Activated naive CD4-positive, alpha-beta T cell treated with anti-CD3 and anti-CD28 coated beads, Interleukin-2, amount 50 U/mL, for 72 hours (primary cell): ENCODE data around the gene MDH2. TPM values are rescaled to one million over a fixed set of nuclear protein-coding genes. Genes with fewer than 3 reads are reported as not detected.
A peak's percentile ranks its signal among the peaks of the same experiment; 100 is the strongest.
"Not testable (repeated sequence)": the region's sequence is repeated elsewhere in the genome, so short reads cannot be mapped to it uniquely, and the experiment has no call there.

Source experiments
- ATAC-seq, 2 donors: fragments of 150-1000 bp; cut with Tn5 transposase; 2 replicates each; pipeline ENCODE4 v1.10.0; 2021; ENCODE audit warnings: mild to moderate bottlenecking in 2 of 2, moderate library complexity in 2 of 2
- DNase-seq, 2 donors: peaks; one replicate each; pipeline ENCODE4 v3.0.0; 2021 to 2022; ENCODE audit warnings: low spot score in 2 of 2
- H3K27ac Mint-ChIP-seq, 2 donors: one replicate each; pipeline ENCODE4 v1.8.0; 2022; ENCODE audit warnings: mild to moderate bottlenecking in 2 of 2, mixed read lengths in 2 of 2
- H3K36me3 Mint-ChIP-seq, 2 donors: one replicate each; pipeline ENCODE4 v1.8.0; 2022; ENCODE audit warnings: mixed read lengths in 2 of 2
- H3K9me3 Mint-ChIP-seq, 2 donors: one replicate each; pipeline ENCODE4 v1.8.0; 2022; ENCODE audit warnings: mixed read lengths in 2 of 2
- total RNA-seq, 2 donors: library from RNA; stranded (reverse); gene quantifications; one replicate each; pipeline ENCODE4 v1.2.3, GENCODE V29; 2022

MDH2 gene
- total RNA-seq, 2 donors from 2014 or later, result 212 to 262 TPM

- H3K9me3 Mint-ChIP-seq, result no peaks in the 10 kb centered on the region
- ATAC-seq (no peak), DNase-seq (no peak)
- H3K27ac Mint-ChIP-seq, result no peak overlapping the region
- H3K36me3 Mint-ChIP-seq, result no peaks in the 10 kb centered on the region
Observed at GRCh38 chr7:76031964-76032363, 15.9 kb upstream of the MDH2 start.

- DNase-seq (no peak), ATAC-seq (no peak)
- Mint-ChIP-seq H3K27ac (no peak overlapping the region), H3K36me3 (no peaks in the 10 kb centered on the region), H3K9me3 (no peaks in the 10 kb centered on the region)
Observed at GRCh38 chr7:76037310-76037709, 10.6 kb upstream of the MDH2 start.

DNA sequence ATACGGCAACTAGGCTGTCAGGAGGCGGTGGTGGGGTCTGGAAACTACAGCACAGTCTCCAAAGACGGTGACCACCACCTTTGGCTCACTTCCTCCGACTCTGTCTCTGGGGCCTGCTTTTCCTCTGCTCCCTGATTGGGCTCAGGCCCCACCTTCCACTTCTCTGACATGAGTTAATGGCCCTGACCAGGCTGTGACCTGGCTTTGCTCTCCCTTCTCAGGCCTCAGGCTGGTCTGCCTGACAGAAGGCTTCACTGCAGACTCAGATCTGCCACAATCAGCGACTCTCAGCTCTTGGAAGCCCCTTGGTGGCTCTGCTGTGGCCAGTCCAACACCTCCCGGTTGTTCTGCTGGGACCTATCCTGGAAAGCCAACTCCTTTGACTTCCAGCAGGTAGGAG is 7.8 kb upstream of the MDH2 start:
- no peak overlapping the region for H3K27ac Mint-ChIP-seq
- no peaks in the 10 kb centered on the region for H3K36me3 Mint-ChIP-seq
- DNase-seq, result no peak
- ATAC-seq, result no peak
- H3K9me3 Mint-ChIP-seq, result no peaks in the 10 kb centered on the region

DNA sequence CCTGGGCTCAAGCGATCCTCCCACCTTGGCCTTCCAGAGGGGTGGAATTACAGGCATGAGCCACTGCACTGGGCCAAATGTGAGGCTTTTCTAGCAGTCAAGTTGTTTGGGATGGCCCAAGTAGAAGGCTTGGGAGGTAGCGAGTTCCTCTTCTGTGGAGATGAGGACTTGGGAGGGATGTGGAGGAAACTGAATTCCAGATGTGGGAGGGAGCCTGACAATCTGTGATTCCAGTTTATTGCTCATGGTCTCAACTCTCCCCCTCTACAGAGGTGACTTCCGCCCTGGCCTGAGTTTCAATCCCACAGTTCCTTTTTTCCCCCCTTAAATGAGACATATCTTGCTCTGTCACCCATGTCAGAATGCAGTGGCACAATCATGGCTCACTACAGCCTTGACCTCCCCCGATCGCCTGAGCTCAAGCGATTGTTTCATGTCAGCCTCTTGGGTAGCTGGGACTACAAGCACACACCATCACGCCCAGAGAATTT is 3.5 kb upstream of the MDH2 start:
- no peak overlapping the region for H3K27ac Mint-ChIP-seq
- peaks cover 0 to 4% of the 10 kb centered on the region in 2 donors for H3K9me3 Mint-ChIP-seq
- DNase-seq, result no peak
- ATAC-seq, result no peak
- peaks cover 10 to 11% of the 10 kb centered on the region in 2 donors for H3K36me3 Mint-ChIP-seq

DNA sequence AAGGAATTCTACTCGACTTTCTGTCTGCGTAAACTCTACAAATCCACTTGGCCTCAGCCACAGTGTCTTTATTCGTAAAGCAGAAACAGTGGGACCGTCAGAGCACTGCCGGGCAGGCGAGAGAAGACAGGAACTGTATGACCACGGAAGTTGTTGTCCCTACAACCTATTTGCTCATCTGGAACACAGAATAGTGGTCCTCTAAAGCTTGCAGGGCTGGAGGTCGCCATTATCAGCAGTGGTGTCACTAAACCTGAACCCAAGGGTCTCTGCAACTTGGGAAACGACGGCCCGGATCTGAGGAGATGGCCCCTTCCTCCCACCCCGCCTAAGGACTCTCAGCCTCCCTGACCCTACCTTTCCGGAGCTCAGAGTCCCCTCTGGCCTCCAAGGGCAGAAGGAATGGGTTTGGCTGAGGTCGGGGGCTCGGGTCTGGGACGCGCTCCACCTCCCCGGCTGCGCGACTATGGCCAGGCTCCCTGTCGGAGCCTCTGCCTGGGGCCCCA is 548 bp upstream of the MDH2 start:
- DNase-seq (peak in 1 of 2 donors; percentile 12), ATAC-seq (no peak)
- H3K36me3 Mint-ChIP-seq, result peaks cover 10 to 24% of the 10 kb centered on the region in 2 donors
- H3K27ac Mint-ChIP-seq, result peak overlapping the region; percentile 96 to 99
- H3K9me3 Mint-ChIP-seq, result peaks cover 0 to 5% of the 10 kb centered on the region in 2 donors

DNA sequence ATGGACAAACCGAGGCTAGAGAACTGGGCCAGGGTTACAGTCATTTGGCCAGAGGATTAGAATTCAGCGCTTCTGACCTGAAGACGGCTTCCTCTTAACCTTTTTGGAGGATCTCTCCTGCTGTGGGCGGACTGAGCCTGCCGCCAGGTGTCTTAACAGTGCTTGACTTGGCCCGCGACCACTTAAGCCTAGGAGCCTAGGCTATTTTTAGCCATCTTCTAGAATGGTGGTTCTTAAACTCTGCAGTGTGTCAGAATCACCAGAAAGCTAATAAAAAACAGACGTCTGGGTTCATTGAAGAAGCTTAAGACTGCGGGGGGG is 722 bp downstream of the MDH2 start:
- DNase-seq, result peak in 1 of 2 donors; percentile 23
- peaks cover 10 to 24% of the 10 kb centered on the region in 2 donors for H3K36me3 Mint-ChIP-seq
- H3K9me3 Mint-ChIP-seq, result peaks cover 0 to 5% of the 10 kb centered on the region in 2 donors
- peak in 1 of 2 donors; percentile 4 for ATAC-seq
- peak overlapping the region; percentile 96 to 97 for H3K27ac Mint-ChIP-seq

DNA sequence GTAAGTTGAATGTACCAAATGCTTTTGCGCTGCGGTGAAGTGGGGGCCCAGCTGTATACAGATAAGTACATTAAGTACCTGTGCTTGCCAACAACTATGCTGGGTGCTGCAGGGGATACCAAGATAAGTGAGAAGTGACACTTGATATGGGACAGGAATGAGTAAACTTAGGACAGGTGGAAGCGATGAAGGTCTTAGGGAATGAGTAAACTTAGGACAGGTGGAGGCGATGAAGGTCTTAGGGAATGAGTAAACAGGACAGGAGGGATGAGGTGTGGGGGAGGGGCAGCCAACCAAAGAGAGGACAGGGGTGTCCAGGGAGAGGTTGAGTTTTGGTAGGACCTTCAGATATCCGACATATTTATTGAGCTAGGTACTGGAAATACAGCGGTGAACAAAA is 1.4 kb downstream of the MDH2 start:
- H3K27ac Mint-ChIP-seq, result peak overlapping the region; percentile 96 to 97
- peaks cover 10 to 24% of the 10 kb centered on the region in 2 donors for H3K36me3 Mint-ChIP-seq
- no peak for ATAC-seq
- DNase-seq, result no peak
- H3K9me3 Mint-ChIP-seq, result peaks cover 0 to 5% of the 10 kb centered on the region in 2 donors

- peak overlapping the region; percentile 9 to 32 for H3K27ac Mint-ChIP-seq
- ATAC-seq (no peak), DNase-seq (no peak)
- H3K36me3 Mint-ChIP-seq, result peaks cover 10 to 24% of the 10 kb centered on the region in 2 donors
- peaks cover 0 to 5% of the 10 kb centered on the region in 2 donors for H3K9me3 Mint-ChIP-seq
Observed at GRCh38 chr7:76050545-76050944, 2.6 kb downstream of the MDH2 start.

DNA sequence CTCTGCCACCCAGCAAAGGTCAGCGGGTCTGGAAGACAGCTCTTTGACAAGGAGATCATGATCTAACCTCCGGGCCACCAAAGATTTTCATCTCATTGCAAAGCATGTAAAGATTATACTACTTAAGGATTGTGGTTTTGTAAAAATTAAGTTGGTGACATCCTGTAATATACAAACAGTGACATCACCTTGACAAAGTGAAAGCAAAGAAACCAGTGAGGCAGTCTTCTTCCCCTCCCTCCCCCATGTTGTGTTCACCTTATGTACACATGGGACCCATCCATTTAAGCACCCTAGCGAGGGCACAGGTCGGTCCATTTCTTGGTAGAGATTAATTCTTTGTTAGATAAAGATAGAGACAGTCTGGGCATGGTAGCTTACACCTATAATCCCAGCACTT is 3.9 kb downstream of the MDH2 start:
- ATAC-seq, result no peak
- Mint-ChIP-seq H3K9me3 (peaks cover 0 to 5% of the 10 kb centered on the region in 2 donors), H3K27ac (peak overlapping the region in 1 of 2 donors; percentile 75), H3K36me3 (peaks cover 10 to 24% of the 10 kb centered on the region in 2 donors)
- DNase-seq, result no peak

GRCh38 chr7:76052681-76053080 is 4.8 kb downstream of the MDH2 start:
- not testable (repeated sequence) for H3K9me3 Mint-ChIP-seq, DNase-seq, ATAC-seq
- peak overlapping the region in 1 of 2 donors; percentile 55 for H3K27ac Mint-ChIP-seq
- peaks cover 10 to 22% of the 10 kb centered on the region in 2 donors for H3K36me3 Mint-ChIP-seq

DNA sequence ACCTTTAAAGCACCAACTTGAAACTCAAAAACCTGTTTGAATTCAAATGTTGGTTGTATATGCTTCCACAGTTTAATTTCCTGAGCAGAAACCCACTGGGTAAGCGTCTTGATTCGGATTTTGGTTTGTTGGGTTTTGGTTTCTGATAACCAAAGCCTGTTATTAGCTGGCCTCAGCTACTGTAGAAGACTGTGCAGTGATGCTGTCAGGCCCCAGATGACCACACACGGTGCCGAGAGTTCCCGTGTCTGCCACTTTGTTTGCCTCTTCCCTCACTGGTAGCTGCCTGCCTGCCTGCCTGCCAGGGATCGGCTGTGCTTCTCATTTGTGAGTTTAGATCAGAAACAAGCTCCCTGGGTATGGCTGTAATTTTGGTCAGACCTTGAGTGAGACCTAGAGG is 5.6 kb downstream of the MDH2 start:
- peak overlapping the region in 1 of 2 donors; percentile 55 for H3K27ac Mint-ChIP-seq
- peaks cover 7 to 18% of the 10 kb centered on the region in 2 donors for H3K36me3 Mint-ChIP-seq
- DNase-seq (no peak), ATAC-seq (no peak)
- peaks cover 0 to 5% of the 10 kb centered on the region in 2 donors for H3K9me3 Mint-ChIP-seq

GRCh38 chr7:76054123-76055120 is 6.5 kb downstream of the MDH2 start:
- ATAC-seq, result peak in 1 of 2 donors; percentile 30
- no peak for DNase-seq
- Mint-ChIP-seq H3K27ac (peak overlapping the region in 1 of 2 donors; percentile 55), H3K36me3 (peaks cover 4 to 13% of the 10 kb centered on the region in 2 donors), H3K9me3 (peaks cover 0 to 1% of the 10 kb centered on the region in 2 donors)

GRCh38 chr7:76056241-76056640 is 8.3 kb downstream of the MDH2 start:
- Mint-ChIP-seq H3K27ac (no peak overlapping the region), H3K36me3 (peaks cover 0 to 13% of the 10 kb centered on the region in 2 donors), H3K9me3 (no peaks in the 10 kb centered on the region)
- ATAC-seq, result no peak
- DNase-seq, result no peak

- Mint-ChIP-seq H3K36me3 (peaks cover 0 to 14% of the 10 kb centered on the region in 2 donors), H3K27ac (peak overlapping the region in 1 of 2 donors; percentile 62)
Observed at GRCh38 chr7:76057103-76057812, 9.4 kb downstream of the MDH2 start.

DNA sequence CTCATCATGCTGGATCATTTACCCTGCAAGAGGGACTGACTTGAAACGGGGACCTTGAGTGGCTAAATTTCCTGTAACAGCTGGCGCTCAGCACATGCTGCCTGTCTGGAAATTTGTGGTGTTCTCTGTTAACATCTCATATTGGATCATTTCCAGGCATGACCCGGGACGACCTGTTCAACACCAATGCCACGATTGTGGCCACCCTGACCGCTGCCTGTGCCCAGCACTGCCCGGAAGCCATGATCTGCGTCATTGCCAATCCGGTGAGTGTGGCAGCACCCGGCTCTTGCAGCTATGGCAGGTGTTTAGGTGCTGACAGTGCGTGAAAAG is 9.9 kb downstream of the MDH2 start:
- peaks cover 0 to 19% of the 10 kb centered on the region in 2 donors for H3K36me3 Mint-ChIP-seq

More at GRCh38 chr7:76057103-76057812, 9.4 kb downstream of the MDH2 start:
- no peak for DNase-seq
- no peak for ATAC-seq
- H3K9me3 Mint-ChIP-seq, result no peaks in the 10 kb centered on the region

GRCh38 chr7:76058745-76059144 is 10.8 kb downstream of the MDH2 start:
- not testable (repeated sequence) for H3K9me3 Mint-ChIP-seq, H3K27ac Mint-ChIP-seq, ATAC-seq, DNase-seq
- H3K36me3 Mint-ChIP-seq, result peaks cover 0 to 23% of the 10 kb centered on the region in 2 donors

More for the DNA sequence above, 9.9 kb downstream of the MDH2 start:
- DNase-seq (no peak), ATAC-seq (no peak)
- H3K27ac Mint-ChIP-seq, result peak overlapping the region in 1 of 2 donors; percentile 62
- H3K9me3 Mint-ChIP-seq, result no peaks in the 10 kb centered on the region

DNA sequence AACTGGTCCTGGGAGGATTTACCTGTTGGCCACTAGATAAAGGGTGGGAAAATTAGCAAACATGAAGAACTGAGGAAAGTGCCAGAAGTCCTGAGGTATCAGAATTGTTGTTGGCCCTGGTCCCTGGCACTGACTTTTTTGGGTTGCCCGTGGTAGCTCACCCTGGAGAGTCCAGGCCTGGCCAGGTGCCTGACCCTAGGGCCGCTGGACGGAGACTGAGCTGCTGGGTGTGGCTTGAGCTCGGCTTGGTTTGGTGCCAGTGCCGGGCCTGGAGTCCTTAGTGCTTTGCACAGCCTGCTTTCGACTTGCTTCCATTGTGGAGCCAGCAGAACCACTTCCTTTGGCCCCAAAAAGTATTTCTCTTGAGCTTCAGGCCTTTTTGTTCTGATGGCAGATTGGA is 12.9 kb downstream of the MDH2 start:
- ATAC-seq (no peak), DNase-seq (no peak)
- H3K36me3 Mint-ChIP-seq, result peaks cover 0 to 32% of the 10 kb centered on the region in 2 donors
- peak overlapping the region in 1 of 2 donors; percentile 80 for H3K27ac Mint-ChIP-seq
- H3K9me3 Mint-ChIP-seq, result no peaks in the 10 kb centered on the region
